ENCODE data around the gene ACKR2.
A peak's percentile ranks its signal among the peaks of the same experiment; 100 is the strongest.
"Not testable (repeated sequence)": the region's sequence is repeated elsewhere in the genome, so short reads cannot be mapped to it uniquely, and the experiment has no call there.

ACKR2 gene

GRCh38 chr3:42801048-42801620, 8.1 kb upstream of the ACKR2 start:
- no peak for DNase-seq (ENCODE audit: low read depth in 1 of 2, low spot score in 1 of 2)

GRCh38 chr3:42801784-42802183, 7.5 kb upstream of the ACKR2 start:
- no peak for DNase-seq (ENCODE audit: low read depth in 1 of 2, low spot score in 1 of 2)

- no peak for DNase-seq (ENCODE audit: low read depth in 1 of 2, low spot score in 1 of 2)
These were observed 6.3 kb upstream of the ACKR2 start for GRCh38 chr3:42802876-42803413.

- DNase-seq (ENCODE audit: low read depth in 1 of 2, low spot score in 1 of 2) = no peak
These were observed 5.7 kb upstream of the ACKR2 start for GRCh38 chr3:42803414-42804105.

- DNase-seq (ENCODE audit: low read depth in 1 of 2, low spot score in 1 of 2) = peak; percentile 84 to 88
These were observed 5.0 kb upstream of the ACKR2 start, which contains the start of gene HIGD1A for GRCh38 chr3:42804106-42804830. Gene HIGD1A, minus strand, starts transcription at chr3:42804490. Its CDS starts 10,237 bp downstream, at chr3:42794253.

- no peak for DNase-seq (ENCODE audit: low read depth in 1 of 2, low spot score in 1 of 2)
These were observed 4.5 kb upstream of the ACKR2 start for GRCh38 chr3:42804831-42805132.

GRCh38 chr3:42805141-42805821, 4.0 kb upstream of the ACKR2 start:
- no peak for DNase-seq (ENCODE audit: low read depth in 1 of 2, low spot score in 1 of 2)

GRCh38 chr3:42807929-42808328, 1.3 kb upstream of the ACKR2 start:
- no peak for DNase-seq (ENCODE audit: low read depth in 1 of 2, low spot score in 1 of 2)

GRCh38 chr3:42810706-42811105, 1.5 kb downstream of the ACKR2 start:
- not testable (repeated sequence) for DNase-seq (ENCODE audit: low read depth in 1 of 2, low spot score in 1 of 2)

- DNase-seq (ENCODE audit: low read depth in 1 of 2, low spot score in 1 of 2) = not testable (repeated sequence)
These were observed 2.1 kb downstream of the ACKR2 start for GRCh38 chr3:42811118-42811883.

GRCh38 chr3:42814246-42814645, 5.0 kb downstream of the ACKR2 start:
- DNase-seq (ENCODE audit: low read depth in 1 of 2, low spot score in 1 of 2) = no peak

GRCh38 chr3:42814914-42815507, 5.8 kb downstream of the ACKR2 start:
- DNase-seq (ENCODE audit: low read depth in 1 of 2, low spot score in 1 of 2) = no peak

GRCh38 chr3:42815826-42816225, 6.6 kb downstream of the ACKR2 start:
- DNase-seq (ENCODE audit: low read depth in 1 of 2, low spot score in 1 of 2) = no peak

GRCh38 chr3:42819351-42819965, 10.2 kb downstream of the ACKR2 start:
- DNase-seq (ENCODE audit: low read depth in 1 of 2, low spot score in 1 of 2) = no peak

- DNase-seq (ENCODE audit: low read depth in 1 of 2, low spot score in 1 of 2) = no peak
These were observed 11.5 kb downstream of the ACKR2 start for GRCh38 chr3:42820746-42821051.

GRCh38 chr3:42822828-42823227, 13.6 kb downstream of the ACKR2 start:
- no peak for DNase-seq (ENCODE audit: low read depth in 1 of 2, low spot score in 1 of 2)

- no peak for DNase-seq (ENCODE audit: low read depth in 1 of 2, low spot score in 1 of 2)
These were observed 14.1 kb downstream of the ACKR2 start for GRCh38 chr3:42823351-42823750.

GRCh38 chr3:42826141-42826540, 16.9 kb downstream of the ACKR2 start:
- DNase-seq (ENCODE audit: low read depth in 1 of 2, low spot score in 1 of 2) = no peak

- no peak for DNase-seq (ENCODE audit: low read depth in 1 of 2, low spot score in 1 of 2)
These were observed 17.8 kb downstream of the ACKR2 start for GRCh38 chr3:42827023-42827422.

- no peak for DNase-seq (ENCODE audit: low read depth in 1 of 2, low spot score in 1 of 2)
These were observed 18.4 kb downstream of the ACKR2 start for GRCh38 chr3:42827654-42828053.
